Measurements from ENCODE around the gene CCDC80.
"Not testable (repeated sequence)": the region's sequence is repeated elsewhere in the genome, so short reads cannot be mapped to it uniquely, and the experiment has no call there.

Gene CCDC80, protein sequence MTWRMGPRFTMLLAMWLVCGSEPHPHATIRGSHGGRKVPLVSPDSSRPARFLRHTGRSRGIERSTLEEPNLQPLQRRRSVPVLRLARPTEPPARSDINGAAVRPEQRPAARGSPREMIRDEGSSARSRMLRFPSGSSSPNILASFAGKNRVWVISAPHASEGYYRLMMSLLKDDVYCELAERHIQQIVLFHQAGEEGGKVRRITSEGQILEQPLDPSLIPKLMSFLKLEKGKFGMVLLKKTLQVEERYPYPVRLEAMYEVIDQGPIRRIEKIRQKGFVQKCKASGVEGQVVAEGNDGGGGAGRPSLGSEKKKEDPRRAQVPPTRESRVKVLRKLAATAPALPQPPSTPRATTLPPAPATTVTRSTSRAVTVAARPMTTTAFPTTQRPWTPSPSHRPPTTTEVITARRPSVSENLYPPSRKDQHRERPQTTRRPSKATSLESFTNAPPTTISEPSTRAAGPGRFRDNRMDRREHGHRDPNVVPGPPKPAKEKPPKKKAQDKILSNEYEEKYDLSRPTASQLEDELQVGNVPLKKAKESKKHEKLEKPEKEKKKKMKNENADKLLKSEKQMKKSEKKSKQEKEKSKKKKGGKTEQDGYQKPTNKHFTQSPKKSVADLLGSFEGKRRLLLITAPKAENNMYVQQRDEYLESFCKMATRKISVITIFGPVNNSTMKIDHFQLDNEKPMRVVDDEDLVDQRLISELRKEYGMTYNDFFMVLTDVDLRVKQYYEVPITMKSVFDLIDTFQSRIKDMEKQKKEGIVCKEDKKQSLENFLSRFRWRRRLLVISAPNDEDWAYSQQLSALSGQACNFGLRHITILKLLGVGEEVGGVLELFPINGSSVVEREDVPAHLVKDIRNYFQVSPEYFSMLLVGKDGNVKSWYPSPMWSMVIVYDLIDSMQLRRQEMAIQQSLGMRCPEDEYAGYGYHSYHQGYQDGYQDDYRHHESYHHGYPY

DNA sequence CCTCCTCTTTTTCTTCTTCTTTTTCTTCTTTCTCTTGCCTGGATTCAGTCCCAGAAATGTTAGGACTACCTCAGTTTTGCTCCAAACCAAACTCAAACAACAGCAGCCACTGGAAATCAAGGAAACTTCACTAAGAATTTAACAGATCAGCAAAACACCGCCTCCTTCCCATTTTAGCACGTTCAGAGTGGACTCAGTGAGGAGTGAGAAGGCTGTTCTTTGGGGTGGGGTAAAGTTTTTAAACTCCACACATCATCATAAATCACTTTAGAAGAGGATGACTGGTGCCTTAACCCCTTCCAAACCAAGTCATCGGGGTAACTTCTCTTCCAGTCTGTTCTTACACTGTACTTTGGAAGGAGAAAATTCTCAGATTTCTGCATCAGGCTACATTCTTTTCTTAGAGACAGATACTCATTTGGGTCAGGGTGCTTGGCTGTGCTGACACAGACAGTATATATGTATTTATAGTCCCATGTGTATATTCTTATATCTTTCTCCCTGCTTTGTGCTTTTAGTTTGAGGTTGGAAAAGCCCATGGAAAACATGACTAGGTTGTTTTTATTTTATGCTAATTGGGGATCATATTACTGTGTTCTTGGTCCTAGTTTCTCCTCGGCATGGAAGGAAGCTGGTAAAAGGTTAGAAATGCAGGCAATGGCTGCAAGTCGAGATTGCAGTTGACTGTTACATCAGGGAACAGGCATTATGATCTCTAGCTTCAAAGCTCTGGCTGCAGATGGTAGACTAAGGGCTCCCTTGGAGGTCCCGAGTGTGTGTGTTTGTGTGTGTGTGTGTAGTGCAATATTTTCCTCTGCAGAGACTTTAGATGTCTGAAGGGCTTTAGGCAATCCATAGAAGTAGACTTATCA is at the start of gene CCDC80:
TSS of gene CCDC80 (minus strand) at position 214 of the 872 bp plus-strand sequence. CDS start 1,238 bp downstream, outside the sequence.
- DNase-seq, result no peak

DNA sequence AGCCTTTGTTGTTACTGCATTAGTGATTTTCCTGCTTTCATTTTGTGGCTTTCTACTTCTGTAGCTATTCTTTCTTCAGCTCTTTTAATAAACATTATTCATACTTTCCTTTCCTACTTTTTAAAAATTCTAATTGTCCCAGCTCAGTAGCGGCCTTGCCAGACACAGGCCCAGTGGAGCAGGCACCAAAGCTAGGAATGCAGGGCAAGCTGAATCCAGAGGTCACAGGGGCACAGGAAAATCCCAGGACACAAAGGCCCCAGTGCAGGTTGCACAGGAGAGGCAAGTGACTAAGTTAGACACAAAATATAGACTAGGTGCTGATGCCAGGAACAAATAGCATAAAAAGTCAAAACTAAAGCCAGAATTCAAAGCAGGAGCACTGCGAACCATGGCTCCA is 49.0 kb upstream of the CCDC80 start:
- DNase-seq, result no peak

DNA sequence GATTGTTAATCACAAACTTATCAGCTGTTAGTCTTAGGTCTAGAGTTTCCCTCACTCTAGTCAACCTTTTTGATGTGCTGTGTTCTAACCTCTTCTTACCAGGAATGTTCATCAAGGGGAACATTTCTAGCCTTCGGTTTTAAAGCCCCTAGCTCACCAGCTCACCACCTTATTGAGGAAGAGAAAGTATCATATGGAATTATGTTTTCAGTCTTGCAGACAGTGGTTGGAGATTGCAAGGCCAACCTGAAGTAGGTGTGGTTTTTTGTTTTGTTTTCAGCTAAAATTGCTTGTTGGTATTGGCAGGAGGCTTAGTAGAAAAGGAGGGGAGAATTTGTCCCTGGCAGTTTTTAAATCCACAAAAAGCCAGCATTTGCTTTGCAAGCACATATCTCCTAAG is 48.4 kb upstream of the CCDC80 start:
- DNase-seq, result no peak

DNA sequence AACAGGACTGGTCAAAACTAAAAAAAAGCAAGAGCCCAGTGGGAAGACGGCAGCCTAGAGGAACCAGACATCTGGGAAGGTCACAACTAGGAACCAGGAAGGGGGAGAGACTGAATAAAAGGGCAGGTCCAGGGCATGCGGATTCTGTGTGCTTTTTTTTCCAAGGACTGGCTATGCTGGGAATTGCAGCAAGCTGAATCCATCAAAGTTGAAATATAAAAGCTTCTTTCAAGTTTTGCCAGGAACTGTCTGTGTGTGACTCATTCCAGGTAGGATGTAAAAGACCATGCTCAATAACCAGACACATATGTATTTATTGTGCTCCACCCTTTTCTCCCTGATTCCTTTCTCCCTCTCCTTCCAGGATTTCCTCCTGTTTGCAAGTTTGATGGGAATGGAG is 47.9 kb upstream of the CCDC80 start:
- no peak for DNase-seq

DNA sequence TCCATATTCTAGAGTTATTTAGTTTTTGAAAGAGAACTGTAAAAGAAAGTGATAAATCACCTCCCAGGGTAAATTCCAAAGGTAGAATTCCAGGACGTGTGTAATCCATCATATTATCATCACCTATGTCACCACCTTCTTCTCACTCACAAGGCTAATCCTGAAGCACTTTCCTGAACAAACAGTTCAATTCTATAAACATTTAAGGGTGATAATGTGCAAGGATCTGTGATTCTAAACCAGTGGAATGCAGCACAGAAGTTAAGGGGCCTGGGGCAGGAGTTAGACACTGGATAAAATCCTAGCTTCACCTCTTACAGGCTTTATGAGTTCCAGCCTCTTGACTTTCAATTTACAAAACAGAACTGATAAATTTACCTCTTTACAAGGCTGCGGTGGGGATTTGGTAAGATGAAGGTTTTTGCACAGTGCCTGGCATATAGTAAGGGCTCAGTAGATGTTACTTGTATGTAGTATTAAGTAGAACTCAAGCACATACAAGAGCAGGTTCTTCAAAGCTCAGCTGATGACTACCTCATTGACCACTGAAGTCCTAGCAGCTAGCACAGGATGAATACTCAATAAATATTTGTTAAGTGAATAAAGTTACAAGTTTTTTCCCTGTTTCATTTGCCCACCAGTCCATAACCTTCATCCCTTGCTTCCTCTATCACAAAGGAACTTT is 47.3 kb upstream of the CCDC80 start:
- DNase-seq, result no peak

DNA sequence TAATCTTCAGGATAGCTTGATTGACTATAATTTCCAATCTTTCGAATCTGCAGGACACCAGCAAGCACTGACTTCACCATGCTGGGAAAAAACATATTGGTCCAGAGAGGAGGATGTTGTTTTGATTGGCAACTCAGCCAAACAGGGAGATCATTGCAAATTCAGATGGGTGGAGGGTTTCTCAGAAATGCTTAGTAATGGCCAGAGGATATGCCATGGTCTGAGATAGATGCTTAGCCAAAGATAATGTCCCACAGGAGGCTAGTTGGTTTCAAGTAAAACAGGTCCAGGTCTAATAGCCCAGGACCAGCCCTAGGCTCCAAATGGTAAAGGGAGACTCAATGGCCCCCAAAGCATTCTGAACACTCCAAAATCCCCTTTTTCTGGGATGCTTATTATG is 46.7 kb upstream of the CCDC80 start:
- no peak for DNase-seq

DNA sequence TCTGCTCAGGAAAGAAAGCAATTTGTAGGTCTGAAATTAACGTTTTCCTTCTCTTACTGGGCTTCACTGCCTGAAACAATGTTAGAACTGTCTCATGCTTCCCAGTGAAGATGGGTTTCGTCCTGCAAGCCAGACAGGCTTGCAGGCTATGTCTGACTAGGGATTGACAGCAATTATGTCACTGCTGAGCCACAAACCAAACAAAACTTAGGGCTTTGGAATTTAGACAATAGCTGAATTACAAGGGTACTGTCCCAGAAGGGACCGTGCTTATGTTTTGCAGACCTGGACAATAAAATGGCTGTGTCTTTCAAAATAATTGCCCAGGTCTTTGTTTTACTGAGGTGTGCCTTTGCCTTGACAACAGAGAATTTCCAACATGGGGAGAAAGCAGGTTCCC is 46.3 kb upstream of the CCDC80 start:
- no peak for DNase-seq

DNA sequence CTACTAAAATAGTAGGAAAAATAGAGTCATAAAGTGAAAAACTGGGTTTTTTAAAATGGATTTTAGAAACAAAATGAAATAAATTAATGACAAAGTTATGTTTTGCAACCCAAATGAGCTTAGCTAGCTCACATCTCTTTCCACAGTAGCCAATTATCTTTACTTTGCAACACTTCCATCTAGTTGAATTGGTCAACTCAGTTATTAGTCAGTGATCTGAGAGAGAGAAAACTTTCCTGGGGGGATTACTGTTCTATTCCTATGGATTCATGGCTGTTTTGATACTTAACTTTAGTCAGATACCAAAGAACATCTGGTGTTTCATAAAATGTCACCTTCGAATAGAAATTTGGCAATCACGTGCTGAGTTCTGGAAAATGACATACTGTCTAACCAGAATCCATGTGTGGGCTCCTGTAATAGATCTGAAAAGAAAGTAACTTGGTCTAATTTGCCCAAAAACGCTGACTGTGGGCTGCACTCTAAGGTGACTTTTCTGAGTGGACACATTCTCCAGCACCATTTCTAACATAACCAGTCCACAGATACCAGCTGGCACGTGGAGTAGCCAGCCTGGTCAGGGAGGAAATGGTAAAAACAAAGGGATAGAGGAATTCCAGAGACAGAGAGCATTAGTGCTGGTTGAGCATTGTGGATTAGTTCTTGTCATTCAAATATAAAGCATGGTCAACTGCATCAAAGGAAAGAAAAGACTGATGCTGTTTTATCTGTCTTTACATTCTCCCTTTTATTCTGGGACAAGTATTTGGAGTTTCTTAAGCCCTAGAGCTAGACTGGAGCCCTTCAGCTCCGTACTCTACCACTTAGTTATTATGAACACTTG is 45.2 kb upstream of the CCDC80 start:
- no peak for DNase-seq

DNA sequence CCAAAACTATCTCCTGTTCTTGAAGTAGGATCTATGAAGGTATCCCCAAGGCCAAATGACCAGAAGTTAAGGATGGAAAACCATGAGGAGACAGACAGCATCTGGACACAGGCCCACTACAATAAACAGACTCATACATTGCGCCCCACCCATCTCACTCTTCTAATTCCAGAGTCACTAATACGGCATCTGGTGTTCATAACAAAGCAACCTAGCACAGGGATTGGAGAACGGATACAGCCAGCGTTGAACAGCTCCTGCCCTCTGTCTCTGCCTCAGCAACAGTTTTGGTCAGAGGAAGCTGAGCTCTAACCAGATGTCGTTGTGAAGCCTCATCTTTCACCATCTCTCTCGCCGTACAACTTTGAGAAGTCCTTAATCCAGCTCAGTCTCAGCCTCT is 44.5 kb upstream of the CCDC80 start:
- no peak for DNase-seq

DNA sequence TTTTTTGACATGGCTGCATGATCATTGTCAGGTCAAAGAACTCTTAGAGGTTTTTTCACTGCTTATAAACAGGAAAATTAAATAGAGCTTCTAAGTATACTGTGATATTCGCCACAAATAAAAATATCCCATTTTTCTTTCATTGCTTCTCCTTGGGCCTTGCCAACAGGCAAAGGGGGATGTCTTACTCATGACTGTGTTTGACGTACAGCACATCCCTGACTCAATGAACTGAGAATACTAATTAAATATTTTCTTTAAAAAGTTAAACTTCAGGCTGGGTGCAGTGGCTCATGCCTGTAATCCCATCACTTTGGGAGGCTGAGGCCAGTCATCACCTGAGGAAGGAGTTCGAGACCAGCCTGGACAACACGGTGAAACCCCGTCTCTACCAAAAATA is 41.4 kb upstream of the CCDC80 start:
- DNase-seq, result no peak

DNA sequence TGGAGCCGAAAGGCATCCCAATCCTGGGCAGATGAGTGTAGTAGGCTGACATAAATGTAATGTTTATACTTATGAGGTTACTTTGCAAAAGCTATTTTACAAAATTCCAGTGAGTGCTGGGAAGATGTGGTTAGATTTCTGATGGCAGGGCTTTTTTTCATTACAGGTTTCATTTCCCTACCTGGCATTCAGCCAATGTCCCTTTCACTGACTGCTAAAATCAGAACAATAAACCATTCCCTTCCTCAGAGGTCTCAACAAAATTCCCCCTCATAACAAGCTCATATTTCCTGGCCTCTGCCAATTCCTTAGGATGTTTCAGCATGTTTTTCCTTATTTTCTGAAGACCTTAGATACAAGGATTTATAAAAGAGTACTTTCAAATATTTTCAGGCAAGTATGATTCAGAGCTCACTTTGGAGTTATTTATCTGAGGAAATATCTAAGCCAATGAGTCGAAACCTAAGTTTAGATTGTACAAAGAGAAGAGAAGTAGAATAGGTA is 40.9 kb upstream of the CCDC80 start:
- no peak for DNase-seq

DNA sequence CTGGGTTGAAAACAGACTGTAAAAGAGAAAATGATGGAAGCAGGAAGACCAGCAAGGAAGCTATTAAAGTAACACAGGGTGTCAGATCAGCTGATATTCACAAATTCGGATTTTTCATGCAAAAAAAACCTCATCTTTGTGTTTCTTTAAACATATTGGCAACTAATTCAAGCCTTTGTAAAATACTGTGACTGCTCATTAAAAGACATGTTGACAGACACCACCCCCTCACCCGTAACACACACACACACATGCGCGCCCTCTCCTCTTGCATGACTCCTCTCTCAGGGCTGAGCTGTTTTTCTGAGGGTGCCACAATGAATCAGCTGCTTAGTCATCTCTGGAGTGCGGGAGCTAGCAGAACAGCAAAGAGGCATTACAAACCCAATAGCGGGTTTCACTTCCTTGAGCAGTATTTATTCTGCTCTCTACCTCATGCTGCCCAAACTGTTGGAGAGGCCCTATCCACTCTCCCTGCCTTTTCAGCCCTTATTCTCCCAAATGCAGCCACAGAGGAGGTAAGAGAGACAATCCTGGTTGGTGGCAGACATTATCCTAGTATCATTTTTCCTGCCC is 35.8 kb upstream of the CCDC80 start:
- peak; percentile 91 for DNase-seq

DNA sequence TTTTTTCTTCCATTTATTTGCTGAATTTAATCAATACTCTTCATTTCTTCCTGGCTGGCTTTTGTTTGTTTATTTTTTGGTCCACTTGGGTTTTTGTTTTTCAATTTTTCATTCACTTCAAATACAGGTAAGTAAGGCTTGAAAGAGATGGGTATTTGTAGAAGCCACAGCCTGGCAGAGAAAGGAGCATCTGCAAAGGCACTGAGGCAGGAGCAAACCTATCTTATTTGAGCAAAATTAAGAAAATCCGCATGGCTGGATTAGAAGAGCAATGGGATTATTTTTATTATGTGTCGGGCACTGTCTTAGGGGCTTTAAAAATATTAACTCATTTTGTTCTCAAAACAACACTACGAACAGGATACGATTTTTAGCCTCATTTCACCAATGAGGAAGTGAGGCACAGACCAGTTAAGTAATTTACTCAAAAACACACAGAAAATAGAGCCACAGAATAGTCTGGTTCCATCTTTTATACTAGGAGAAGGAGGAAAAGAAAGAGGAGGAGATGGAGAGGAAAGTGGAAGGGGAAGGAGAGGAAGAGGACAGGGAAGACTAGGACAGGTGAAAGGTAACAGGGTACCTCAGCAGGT is 35.1 kb upstream of the CCDC80 start:
- no peak for DNase-seq

DNA sequence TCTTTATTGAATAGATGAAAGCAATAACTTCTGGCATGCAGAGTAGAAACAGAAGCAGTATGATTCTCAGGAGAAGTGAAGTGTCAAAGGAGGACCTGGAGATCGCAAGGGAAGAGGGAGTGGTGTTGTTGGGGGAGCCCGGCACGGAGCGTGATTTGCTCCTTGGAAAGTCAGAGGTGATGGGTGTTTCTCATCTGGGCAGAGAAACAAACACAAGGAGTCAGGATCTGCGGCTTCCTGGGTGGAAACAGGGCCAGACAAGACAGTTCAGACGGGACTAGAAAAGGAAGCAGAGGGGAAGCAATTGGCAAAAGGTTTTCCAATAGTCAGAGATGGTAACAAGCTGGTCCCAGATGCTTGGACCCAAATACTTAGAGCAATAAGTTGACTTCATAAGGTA is 34.4 kb upstream of the CCDC80 start:
- DNase-seq, result no peak

DNA sequence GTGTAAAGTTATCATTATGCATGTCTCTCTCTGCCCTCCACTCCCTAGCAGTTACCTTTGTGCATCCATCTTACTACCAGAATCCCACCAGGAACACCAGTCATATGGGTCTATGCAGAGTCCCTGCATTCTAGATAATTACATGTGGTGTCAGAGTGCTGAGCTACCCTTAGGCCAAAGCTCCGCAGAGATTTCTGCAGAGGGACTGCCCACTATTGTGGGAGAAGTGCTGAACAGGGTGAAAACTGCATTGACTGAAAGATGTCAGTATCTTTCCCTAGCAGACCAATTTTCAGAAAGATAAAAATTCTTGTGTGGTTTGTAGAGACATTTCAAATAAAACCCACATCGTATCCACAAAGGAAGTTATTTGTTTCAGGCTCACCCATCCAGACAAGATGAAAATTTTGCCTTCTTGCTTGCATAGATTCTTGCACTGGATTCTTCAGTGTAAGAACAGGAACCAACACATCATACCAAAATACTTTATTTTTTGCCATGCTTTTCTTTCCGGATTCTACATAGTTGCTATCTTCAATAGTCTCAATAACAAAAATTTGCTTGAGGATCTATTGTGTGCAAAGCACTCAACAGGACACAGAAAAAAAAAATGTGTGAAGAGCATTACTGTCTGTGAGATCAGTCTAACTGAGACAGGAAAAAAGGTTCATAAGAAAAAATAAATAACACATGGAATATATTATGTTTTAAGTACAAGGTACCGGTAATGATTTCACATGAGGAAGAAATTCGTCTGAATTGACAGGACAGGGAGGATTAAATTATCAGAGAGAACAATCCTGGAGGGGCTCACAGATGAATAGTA is 32.0 kb upstream of the CCDC80 start:
- DNase-seq, result no peak

DNA sequence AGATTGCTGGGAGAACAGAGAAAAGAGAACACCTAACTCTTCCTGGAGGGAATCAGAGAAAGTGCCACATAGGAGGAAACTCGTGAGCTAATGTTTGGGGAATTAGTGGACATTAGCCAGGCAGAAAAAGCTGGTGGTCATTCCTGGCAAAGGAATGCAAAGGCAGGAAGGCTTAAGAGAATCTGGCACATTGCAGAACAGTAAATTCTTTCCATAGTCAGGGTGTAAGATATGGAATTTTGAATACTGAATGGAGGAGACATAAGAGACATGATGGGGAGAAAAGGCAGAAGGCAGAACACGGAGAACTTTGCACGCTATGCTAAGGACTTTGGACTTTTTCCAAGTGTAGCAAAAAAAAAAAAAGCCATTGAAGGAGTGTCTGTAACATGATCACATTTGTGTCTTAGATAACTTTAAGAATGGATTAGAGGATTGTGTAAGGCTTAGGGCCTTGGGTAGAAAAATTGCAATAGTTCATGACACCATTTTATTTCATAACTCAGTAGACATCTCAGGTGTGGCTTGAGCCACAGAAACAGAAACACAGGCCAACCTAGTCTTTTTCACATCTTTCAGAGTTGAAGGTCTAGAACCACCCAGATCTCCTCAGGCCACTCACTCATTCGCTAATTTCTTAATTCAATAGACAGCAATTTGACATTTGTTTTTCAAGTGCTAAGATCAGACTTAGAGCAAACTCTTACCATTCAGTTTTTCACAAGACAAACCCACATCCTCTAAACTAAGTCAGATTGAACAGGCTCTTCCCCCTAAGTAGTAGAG is 31.2 kb upstream of the CCDC80 start:
- DNase-seq, result no peak

DNA sequence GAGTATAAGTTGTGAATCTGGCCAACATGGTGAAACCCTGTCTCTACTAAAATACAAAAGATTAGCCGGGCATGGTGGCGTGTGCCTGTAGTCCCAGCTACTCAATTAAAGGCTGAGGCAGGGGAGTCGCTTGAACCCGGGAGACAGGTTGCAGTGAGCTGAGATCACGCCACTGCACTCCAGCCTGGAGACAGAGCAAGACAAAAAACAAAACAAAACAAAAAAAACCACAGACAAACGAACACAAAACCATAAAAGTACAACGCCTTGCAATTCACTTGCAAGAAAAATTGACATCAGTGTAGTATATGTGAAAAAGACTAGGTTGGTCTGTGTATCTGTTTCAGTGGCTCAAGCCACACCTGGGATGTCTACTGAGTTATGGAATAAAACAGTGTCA is 29.9 kb upstream of the CCDC80 start:
- DNase-seq, result no peak

DNA sequence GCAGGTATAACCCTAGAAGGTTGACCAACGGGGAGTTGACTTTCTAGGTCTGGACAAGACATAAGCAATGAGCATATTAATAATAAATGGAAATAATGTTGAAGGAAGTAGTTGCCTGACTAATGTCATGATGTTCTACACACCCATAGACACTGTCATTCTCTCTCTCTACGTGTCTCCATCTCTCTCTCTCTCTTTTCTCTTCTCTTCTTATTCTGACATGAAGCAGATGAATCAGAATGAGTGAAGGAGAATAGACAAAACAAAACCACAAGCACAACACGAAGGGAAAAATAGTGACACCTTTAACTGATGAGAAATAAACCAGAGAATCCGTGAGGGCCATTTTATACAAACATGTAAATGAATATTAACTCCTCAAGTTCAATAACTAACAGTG is 26.7 kb upstream of the CCDC80 start:
- no peak for DNase-seq

DNA sequence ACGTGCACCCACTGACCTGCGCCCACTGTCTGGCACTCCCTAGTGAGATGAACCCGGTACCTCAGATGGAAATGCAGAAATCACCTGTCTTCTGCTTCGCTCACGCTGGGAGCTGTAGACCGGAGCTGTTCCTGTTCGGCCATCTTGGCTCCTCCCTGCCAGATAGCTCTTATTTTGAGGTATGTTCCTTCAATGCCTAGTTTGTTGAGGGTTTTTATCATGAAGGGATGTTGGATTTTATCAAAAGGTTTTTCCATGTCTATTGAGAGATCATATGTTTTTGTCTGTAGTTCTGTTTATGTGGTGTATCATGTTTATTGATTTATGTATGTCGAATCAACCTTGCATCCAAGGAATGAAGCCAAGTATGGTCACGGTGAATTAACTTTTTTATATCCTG is 24.1 kb upstream of the CCDC80 start:
- DNase-seq, result not testable (repeated sequence)

Measured in activated CD4-positive, alpha-beta T cell treated with anti-CD3 and anti-CD28 coated beads for 48 hours (primary cell).